Activated CD4-positive, alpha-beta memory T cell treated with anti-CD3 and anti-CD28 coated beads for 36 hours (primary cell): ENCODE data around the gene ZG16B. TPM values are rescaled to one million over a fixed set of nuclear protein-coding genes. Genes with fewer than 3 reads are reported as not detected.

Experiments used
- CTCF ChIA-PET: fragments of 350-600 bp; sonication (Branson Sonifier 250); formaldehyde crosslinking; loops from one replicate; lab custom pipeline; 2021; ENCODE audit warnings: antibody characterized with exemption, inconsistent platforms; lab: Charles Lee
- POLR2A ChIA-PET: fragments of 350-600 bp; sonication (Branson Sonifier 250); formaldehyde crosslinking; loops from one replicate; lab custom pipeline; 2021; ENCODE audit warnings: antibody characterized with exemption; lab: Charles Lee
- DNase-seq: peaks from one replicate; pipeline ENCODE4 v3.0.0-alpha.2; 2020
- H3K27ac Mint-ChIP-seq: one replicate; pipeline ENCODE4 v1.8.0; 2021; ENCODE audit warnings: mixed read lengths
- H3K27me3 Mint-ChIP-seq: one replicate; pipeline ENCODE4 v1.8.0; 2021; ENCODE audit warnings: mixed read lengths
- H3K36me3 Mint-ChIP-seq: one replicate; pipeline ENCODE4 v1.8.0; 2021; ENCODE audit warnings: mixed read lengths
- H3K4me1 Mint-ChIP-seq: one replicate; pipeline ENCODE4 v1.8.0; 2021; ENCODE audit warnings: low read depth, mixed read lengths
- H3K4me3 Mint-ChIP-seq: one replicate; pipeline ENCODE4 v1.8.0; 2021; ENCODE audit warnings: mild to moderate bottlenecking, mixed read lengths
- H3K9me3 Mint-ChIP-seq: one replicate; pipeline ENCODE4 v1.8.0; 2021; ENCODE audit warnings: mixed read lengths
- intact Hi-C: fragments of 100-400 bp; cut with micrococcal nuclease; formaldehyde crosslinking; loops from one replicate; pipeline ENCODE4 v1.15.1; 2023
- total RNA-seq, 2 experiments: library from RNA; stranded (reverse); gene quantifications; one replicate each; pipeline ENCODE4 v1.2.3, GENCODE V29; 2021

ZG16B gene
- total RNA-seq, 2 experiments from 2014 or later = 2.6 to 3.0 TPM

- H3K9me3 Mint-ChIP-seq = no peaks in the 10 kb centered on the region
- intact Hi-C loops = no loop called here
- CTCF ChIA-PET = interaction anchor here (0.7 to 4.7 kb wide), 5 partner anchors 13 to 44 kb away, joined by 3 to 46 read pairs (median 3); partner anchors contain the start of genes FLYWCH2 and PRSS41
- DNase-seq = no peak
- POLR2A ChIA-PET = interaction anchor here (0.7 to 0.8 kb wide), 2 partner anchors 24 to 25 kb away, joined by 3 read pairs; no protein-coding TSS in a partner anchor
- H3K4me3 Mint-ChIP-seq = peak overlapping the region; percentile 77
- H3K27ac Mint-ChIP-seq = peak overlapping the region; percentile 82
- H3K36me3 Mint-ChIP-seq = no peaks in the 10 kb centered on the region
- H3K27me3 Mint-ChIP-seq = no peaks in the 10 kb centered on the region
- peaks cover 42% of the 10 kb centered on the region for H3K4me1 Mint-ChIP-seq
These were observed 11.7 kb downstream of the ZG16B start for GRCh38 chr16:2841606-2842339.

GRCh38 chr16:2842340-2843000 lies 12.4 kb downstream of the ZG16B start:
- Mint-ChIP-seq H3K27me3 (no peaks in the 10 kb centered on the region), H3K9me3 (no peaks in the 10 kb centered on the region), H3K4me3 (peak overlapping the region; percentile 77), H3K4me1 (peaks cover 46% of the 10 kb centered on the region), H3K36me3 (no peaks in the 10 kb centered on the region), H3K27ac (peak overlapping the region; percentile 82)
- intact Hi-C loops = no loop called here
- DNase-seq = peak; percentile 89
- POLR2A ChIA-PET = interaction anchor here (0.7 to 0.8 kb wide), 2 partner anchors 24 to 26 kb away, joined by 3 read pairs; no protein-coding TSS in a partner anchor
- CTCF ChIA-PET = interaction anchor here (0.7 to 4.7 kb wide), 6 partner anchors 12 to 45 kb away, joined by 3 to 46 read pairs (median 4); partner anchors contain the start of genes FLYWCH2 and PRSS41

GRCh38 chr16:2843526-2843925 lies 13.4 kb downstream of the ZG16B start:
- ChIA-PET POLR2A (no interaction called here), CTCF (interaction anchor here (3.4 to 4.7 kb wide), 2 partner anchors 11 to 25 kb away, joined by 21 to 46 read pairs; no protein-coding TSS in a partner anchor)
- H3K4me3 Mint-ChIP-seq = no peak overlapping the region
- no peaks in the 10 kb centered on the region for H3K36me3 Mint-ChIP-seq
- H3K4me1 Mint-ChIP-seq = peaks cover 43% of the 10 kb centered on the region
- H3K9me3 Mint-ChIP-seq = no peaks in the 10 kb centered on the region
- H3K27me3 Mint-ChIP-seq = no peaks in the 10 kb centered on the region
- DNase-seq = no peak
- no peak overlapping the region for H3K27ac Mint-ChIP-seq
- intact Hi-C loops = no loop called here

- CTCF ChIA-PET = interaction anchor here (0.9 to 4.7 kb wide), 4 partner anchors 9 to 1388 kb away, joined by 3 to 46 read pairs (median 12); no protein-coding TSS in a partner anchor
- no peak overlapping the region for H3K4me3 Mint-ChIP-seq
- H3K27me3 Mint-ChIP-seq = peaks cover 7% of the 10 kb centered on the region
- intact Hi-C loops = no loop called here
- no peak for DNase-seq
- no peaks in the 10 kb centered on the region for H3K36me3 Mint-ChIP-seq
- no peak overlapping the region for H3K27ac Mint-ChIP-seq
- POLR2A ChIA-PET = no interaction called here
- no peaks in the 10 kb centered on the region for H3K9me3 Mint-ChIP-seq
- peaks cover 31% of the 10 kb centered on the region for H3K4me1 Mint-ChIP-seq
These were observed 15.0 kb downstream of the ZG16B start for GRCh38 chr16:2845116-2845515.

GRCh38 chr16:2846511-2847310 lies 16.6 kb downstream of the ZG16B start:
- ChIA-PET CTCF (no interaction called here), POLR2A (no interaction called here)
- no peak overlapping the region for H3K4me3 Mint-ChIP-seq

GRCh38 chr16:2848933-2849725 lies 19.0 kb downstream of the ZG16B start:
- no peaks in the 10 kb centered on the region for H3K36me3 Mint-ChIP-seq
- no peak overlapping the region for H3K4me3 Mint-ChIP-seq
- POLR2A ChIA-PET = no interaction called here
- peaks cover 3% of the 10 kb centered on the region for H3K9me3 Mint-ChIP-seq
- CTCF ChIA-PET = interaction anchor here (1.4 to 2.3 kb wide), 2 partner anchors 10 to 19 kb away, joined by 5 to 10 read pairs; no protein-coding TSS in a partner anchor
- intact Hi-C loops = no loop called here
- H3K4me1 Mint-ChIP-seq = peaks cover 12% of the 10 kb centered on the region
- H3K27me3 Mint-ChIP-seq = peaks cover 7% of the 10 kb centered on the region
- H3K27ac Mint-ChIP-seq = no peak overlapping the region
- DNase-seq = no peak

More at GRCh38 chr16:2846511-2847310, 16.6 kb downstream of the ZG16B start:
- no peaks in the 10 kb centered on the region for H3K36me3 Mint-ChIP-seq
- H3K27ac Mint-ChIP-seq = peak overlapping the region; percentile 47
- H3K27me3 Mint-ChIP-seq = peaks cover 7% of the 10 kb centered on the region
- H3K9me3 Mint-ChIP-seq = no peaks in the 10 kb centered on the region
- intact Hi-C loops = no loop called here
- DNase-seq = peak; percentile 26
- peaks cover 23% of the 10 kb centered on the region for H3K4me1 Mint-ChIP-seq

GRCh38 chr16:2852003-2852730 lies 22.1 kb downstream of the ZG16B start:
- ChIA-PET CTCF (interaction anchor here (1.0 to 4.6 kb wide), 2 partner anchors 14 to 16 kb away, joined by 3 to 34 read pairs; no protein-coding TSS in a partner anchor), POLR2A (no interaction called here)
- intact Hi-C loops = no loop called here
- H3K36me3 Mint-ChIP-seq = peaks cover 4% of the 10 kb centered on the region
- H3K4me3 Mint-ChIP-seq = no peak overlapping the region
- peaks cover under 1% of the 10 kb centered on the region for H3K4me1 Mint-ChIP-seq
- peaks cover 7% of the 10 kb centered on the region for H3K27me3 Mint-ChIP-seq
- H3K27ac Mint-ChIP-seq = no peak overlapping the region
- no peak for DNase-seq
- peaks cover 11% of the 10 kb centered on the region for H3K9me3 Mint-ChIP-seq

- no peak for DNase-seq
- POLR2A ChIA-PET = no interaction called here
- H3K36me3 Mint-ChIP-seq = peaks cover 4% of the 10 kb centered on the region
These were observed 22.8 kb downstream of the ZG16B start for GRCh38 chr16:2852731-2853507.

GRCh38 chr16:2853531-2854073 lies 23.5 kb downstream of the ZG16B start:
- Mint-ChIP-seq H3K9me3 (peaks cover 11% of the 10 kb centered on the region), H3K4me1 (peaks cover 4% of the 10 kb centered on the region), H3K27me3 (peaks cover 9% of the 10 kb centered on the region), H3K36me3 (peaks cover 4% of the 10 kb centered on the region), H3K27ac (no peak overlapping the region), H3K4me3 (no peak overlapping the region)
- no peak for DNase-seq
- intact Hi-C loops = no loop called here
- ChIA-PET POLR2A (no interaction called here), CTCF (interaction anchor here (0.6 to 4.6 kb wide), 7 partner anchors 9 to 716 kb away, joined by 3 to 34 read pairs (median 16); no protein-coding TSS in a partner anchor)

More at GRCh38 chr16:2852731-2853507, 22.8 kb downstream of the ZG16B start:
- peaks cover 11% of the 10 kb centered on the region for H3K9me3 Mint-ChIP-seq
- peaks cover 9% of the 10 kb centered on the region for H3K27me3 Mint-ChIP-seq
- H3K4me3 Mint-ChIP-seq = no peak overlapping the region
- H3K27ac Mint-ChIP-seq = no peak overlapping the region
- peaks cover 4% of the 10 kb centered on the region for H3K4me1 Mint-ChIP-seq
- intact Hi-C loops = no loop called here
- CTCF ChIA-PET = interaction anchor here (0.6 to 4.6 kb wide), 7 partner anchors 9 to 716 kb away, joined by 3 to 34 read pairs (median 16); no protein-coding TSS in a partner anchor
